Neural cell (in vitro differentiated cells): ENCODE measurements around the gene H2BK1. TPM values are rescaled to one million over a fixed set of nuclear protein-coding genes. Genes with fewer than 3 reads are reported as not detected.

Experiments
- H2AFZ ChIP-seq: fragments of 200-600, 300-800 bp; sonication (generic), shearing (Covaris generic); 2 replicates; pipeline ENCODE4 v1.6.0; 2014; ENCODE audit warnings: low read depth, mild to moderate bottlenecking, antibody characterized with exemption, low read length, moderate library complexity
- H3F3A ChIP-seq: fragments of 200-600 bp; shearing (Covaris generic); 2 replicates; pipeline ENCODE4 v1.6.1; 2016; ENCODE audit warnings: mild to moderate bottlenecking, moderate library complexity, mixed read lengths, antibody characterized with exemption, low read length; ENCODE audit not compliant: insufficient read depth, poor library complexity, severe bottlenecking
- H3K27ac ChIP-seq: fragments of 200-600, 300-800 bp; sonication (generic), shearing (Covaris generic); 2 replicates; pipeline ENCODE4 v1.5.1; 2014; ENCODE audit warnings: mild to moderate bottlenecking, low read length, moderate library complexity
- H3K27me3 ChIP-seq: fragments of 300-800, 200-600 bp; sonication (generic), shearing (Covaris generic); 2 replicates; pipeline ENCODE4 v1.6.0; 2014; ENCODE audit warnings: mild to moderate bottlenecking, low read depth, low read length, moderate library complexity; ENCODE audit not compliant: insufficient read depth
- H3K36me3 ChIP-seq: fragments of 300-800, 200-600 bp; sonication (generic), shearing (Covaris generic); 2 replicates; pipeline ENCODE4 v1.5.1; 2014; ENCODE audit warnings: mild to moderate bottlenecking, antibody characterized with exemption, low read length, moderate library complexity; ENCODE audit not compliant: insufficient read depth
- H3K4me2 ChIP-seq: fragments of 300-800, 200-600 bp; sonication (generic), shearing (Covaris generic); 2 replicates; pipeline ENCODE4 v1.6.0; 2014; ENCODE audit warnings: mild to moderate bottlenecking, low read length
- H3K4me3 ChIP-seq: fragments of 300-800, 200-600 bp; sonication (generic), shearing (Covaris generic); 2 replicates; pipeline ENCODE4 v1.5.1; 2014; ENCODE audit warnings: mild to moderate bottlenecking, low read length, moderate library complexity
- H3K79me2 ChIP-seq: fragments of 200-600 bp; shearing (Covaris generic); replicated peaks from 2 replicates; pipeline ENCODE4 v1.6.0; 2014; ENCODE audit warnings: mild to moderate bottlenecking, low read length, moderate library complexity; ENCODE audit not compliant: insufficient read depth
- H3K9ac ChIP-seq: fragments of 300-800, 200-600 bp; sonication (generic), shearing (Covaris generic); 2 replicates; pipeline ENCODE4 v1.6.1; 2016; ENCODE audit warnings: mild to moderate bottlenecking, low read length, mixed read lengths
- H3K9me2 ChIP-seq: fragments of 200-600 bp; shearing (Covaris generic); 2 replicates; pipeline ENCODE4 v1.6.1; 2016; ENCODE audit warnings: mild to moderate bottlenecking, low read length, mixed read lengths; ENCODE audit not compliant: insufficient read depth
- H3K9me3 ChIP-seq: fragments of 200-600, 300-800 bp; sonication (generic), shearing (Covaris generic); 2 replicates; pipeline ENCODE4 v1.6.1; 2016; ENCODE audit warnings: mild to moderate bottlenecking, mixed run types, low read length, moderate library complexity, mixed read lengths
- H4K20me1 ChIP-seq: fragments of 200-600 bp; shearing (Covaris generic); 2 replicates; pipeline ENCODE4 v1.6.1; 2016; ENCODE audit warnings: mild to moderate bottlenecking, mixed run types; ENCODE audit not compliant: insufficient read depth
- CTCF ChIP-seq: fragments of 450-650 bp; IDR thresholded peaks from 2 replicates; pipeline ENCODE4 v1.5.1; 2014; ENCODE audit warnings: antibody characterized with exemption, mild to moderate bottlenecking, moderate library complexity; ENCODE audit not compliant: poor library complexity, severe bottlenecking
- EP300 ChIP-seq: fragments of 450-650 bp; conservative IDR thresholded peaks from 2 replicates; pipeline ENCODE4 v1.6.1; 2014; ENCODE audit warnings: antibody characterized with exemption, mild to moderate bottlenecking, moderate library complexity; ENCODE audit not compliant: poor library complexity, severe bottlenecking
- EZH2 ChIP-seq: fragments of 200-600, 300-800 bp; shearing (Covaris generic), sonication (generic); IDR thresholded peaks from 2 replicates; pipeline ENCODE4 v1.6.1; 2014; ENCODE audit warnings: antibody characterized with exemption, low read length, borderline replicate concordance, mild to moderate bottlenecking; ENCODE audit not compliant: insufficient read depth, poor library complexity, severe bottlenecking
- MXI1 ChIP-seq: fragments of 450-650 bp; conservative IDR thresholded peaks from 2 replicates; pipeline ENCODE4 v1.6.1; 2014; ENCODE audit warnings: antibody characterized with exemption, mild to moderate bottlenecking; ENCODE audit not compliant: poor library complexity, severe bottlenecking
- POLR2AphosphoS5 ChIP-seq: IDR thresholded peaks from 2 replicates; pipeline ENCODE4 v1.6.1; 2012
- RAD21 ChIP-seq: fragments of 450-650 bp; conservative IDR thresholded peaks from 2 replicates; pipeline ENCODE4 v1.6.1; 2014; ENCODE audit warnings: antibody characterized with exemption, mild to moderate bottlenecking, moderate library complexity
- REST ChIP-seq: IDR thresholded peaks from 2 replicates; pipeline ENCODE4 v1.6.1; 2012; ENCODE audit warnings: borderline replicate concordance
- SMC3 ChIP-seq: fragments of 450-650 bp; conservative IDR thresholded peaks from 2 replicates; pipeline ENCODE4 v1.6.1; 2014; ENCODE audit warnings: antibody characterized with exemption, mild to moderate bottlenecking, moderate library complexity; ENCODE audit not compliant: poor library complexity
- TAF1 ChIP-seq: IDR thresholded peaks from 2 replicates; pipeline ENCODE4 v1.6.1; 2012; ENCODE audit warnings: low read depth
- polyA plus RNA-seq: library from polyadenylated mRNA; depleted of rRNA; stranded (reverse); fragments of >200 nt; gene quantifications from 2 replicates; pipeline ENCODE4 v1.2.3, GENCODE V29; 2014

Gene H2BK1
- polyA plus RNA-seq, 1 donor from 2014 or later: not detected

- Histone ChIP-seq H3F3A (no peaks in the 10 kb centered on the region), H2AFZ (no peak overlapping the region), H3K79me2 (no peaks in the 10 kb centered on the region), H3K27ac (no peak overlapping the region), H3K4me3 (no peak overlapping the region), H3K9me2 (no peaks in the 10 kb centered on the region), H3K9ac (no peak overlapping the region), H3K4me2 (no peak overlapping the region), H4K20me1 (no peaks in the 10 kb centered on the region), H3K36me3 (no peaks in the 10 kb centered on the region), H3K27me3 (no peaks in the 10 kb centered on the region), H3K9me3 (no peaks in the 10 kb centered on the region)
- TF ChIP-seq EP300: no peak
- no peak for TF ChIP-seq SMC3
- no peak for TF ChIP-seq RAD21
- TF ChIP-seq CTCF: no peak
- TF ChIP-seq MXI1: no peak
- TF ChIP-seq EZH2: no peak
- TF ChIP-seq TAF1: no peak
- TF ChIP-seq POLR2AphosphoS5: no peak
- no peak for TF ChIP-seq REST
Measured at GRCh38 chr7:151175793-151176311, 34.4 kb downstream of the H2BK1 start.

- Histone ChIP-seq H4K20me1 (no peaks in the 10 kb centered on the region), H3K9me2 (no peaks in the 10 kb centered on the region), H3F3A (no peaks in the 10 kb centered on the region), H3K36me3 (no peaks in the 10 kb centered on the region), H3K9ac (no peak overlapping the region), H3K27ac (no peak overlapping the region), H3K4me2 (no peak overlapping the region), H3K9me3 (no peaks in the 10 kb centered on the region), H3K4me3 (no peak overlapping the region), H3K79me2 (no peaks in the 10 kb centered on the region), H3K27me3 (peaks cover 5% of the 10 kb centered on the region), H2AFZ (no peak overlapping the region)
- TF ChIP-seq SMC3: no peak
Measured at GRCh38 chr7:151175047-151175792, 35.1 kb downstream of the H2BK1 start.
